WTC11 (cell line): ENCODE results near the gene LOC128125822. TPM values are rescaled to one million over a fixed set of nuclear protein-coding genes. Genes with fewer than 3 reads are reported as not detected.

ENCODE experiments used
- AFF4 ChIP-seq: sonication (generic); formaldehyde crosslinking; IDR thresholded peaks from 2 replicates; pipeline ENCODE4 v1.8.1; 2023; ENCODE audit warnings: mild to moderate bottlenecking, missing genetic modification reagents, borderline replicate concordance
- FOXJ3 ChIP-seq: sonication (generic); formaldehyde crosslinking; IDR thresholded peaks from 2 replicates; pipeline ENCODE4 v1.9.0; 2021; ENCODE audit warnings: missing genetic modification reagents, mild to moderate bottlenecking, borderline replicate concordance
- ZNF317 ChIP-seq: sonication (generic); formaldehyde crosslinking; IDR thresholded peaks from 2 replicates; pipeline ENCODE4 v1.8.1; 2023; ENCODE audit warnings: low read depth, mild to moderate bottlenecking, moderate library complexity, missing genetic modification reagents, borderline replicate concordance
- total RNA-seq: library from RNA; stranded (reverse); gene quantifications from 3 replicates; pipeline ENCODE4 v1.2.3, GENCODE V29; 2021

Gene LOC128125822

GRCh38 chr6:63615590-63615989, 43.3 kb downstream of the LOC128125822 start (continued):
- TF ChIP-seq AFF4 (CRISPR knock-in tag) (no peak), ZNF317 (CRISPR knock-in tag) (no peak), FOXJ3 (CRISPR knock-in tag) (no peak)

Other genes with a start within 250 kb of the LOC128125822 start
- 51.4 to 56.9 TPM (median 55.0 TPM) in 3 replicates for gene PTP4A1, start within 50 bp of the LOC128125822 start, total RNA-seq
- 50.2 to 56.4 TPM (median 52.6 TPM) in 3 replicates for gene PHF3, start 63.3 kb downstream of the LOC128125822 start, total RNA-seq